ENCODE measurements around the gene ZCCHC4. TPM values are rescaled to one million over a fixed set of nuclear protein-coding genes. Genes with fewer than 3 reads are reported as not detected.
"Not testable (repeated sequence)": the region's sequence is repeated elsewhere in the genome, so short reads cannot be mapped to it uniquely, and the experiment has no call there.

ZCCHC4 gene
- total RNA-seq, 2 experiments from 2014 or later = 12.2 to 12.7 TPM

GRCh38 chr4:25307596-25307995 is 5.0 kb upstream of the ZCCHC4 start:
- no peak for ATAC-seq (ENCODE audit: low read depth)
- no peaks in the 10 kb centered on the region for H3K36me3 Mint-ChIP-seq
- no peak overlapping the region for H3K4me3 Mint-ChIP-seq
- no peaks in the 10 kb centered on the region for H3K9me3 Mint-ChIP-seq
- no peak for DNase-seq
- POLR2A ChIA-PET = no interaction called here
- peaks cover 5% of the 10 kb centered on the region for H3K4me1 Mint-ChIP-seq
- H3K27me3 Mint-ChIP-seq = peaks cover 10% of the 10 kb centered on the region
- H3K27ac Mint-ChIP-seq = no peak overlapping the region

DNA sequence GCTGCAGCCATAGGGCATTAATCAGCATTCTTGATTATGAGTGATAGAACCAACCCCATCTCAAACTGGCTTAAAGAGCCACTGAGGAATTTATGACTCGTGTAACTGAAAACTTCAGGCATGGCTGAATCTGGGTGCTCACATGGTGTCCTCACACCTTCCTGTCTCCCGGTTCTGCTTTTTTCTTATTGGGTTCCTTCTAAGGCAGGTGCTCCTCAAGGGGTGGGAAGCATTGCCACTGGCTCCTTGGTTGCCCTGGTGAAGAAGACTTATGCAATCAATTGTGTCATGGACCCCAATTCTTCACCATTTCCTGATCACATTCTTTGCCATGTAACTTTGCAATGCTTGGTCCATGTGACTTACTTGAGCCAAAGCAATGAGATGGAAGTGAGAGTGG is 4.3 kb upstream of the ZCCHC4 start:
- H3K9me3 Mint-ChIP-seq = no peaks in the 10 kb centered on the region
- no peak for ATAC-seq (ENCODE audit: low read depth)
- H3K4me3 Mint-ChIP-seq = no peak overlapping the region
- H3K36me3 Mint-ChIP-seq = no peaks in the 10 kb centered on the region
- no peak for DNase-seq
- H3K4me1 Mint-ChIP-seq = peaks cover 7% of the 10 kb centered on the region
- POLR2A ChIA-PET = no interaction called here
- H3K27ac Mint-ChIP-seq = peak overlapping the region; percentile 41
- H3K27me3 Mint-ChIP-seq = peaks cover 10% of the 10 kb centered on the region

GRCh38 chr4:25308761-25309160 is 3.8 kb upstream of the ZCCHC4 start:
- no peak overlapping the region for H3K27ac Mint-ChIP-seq
- POLR2A ChIA-PET = no interaction called here
- peaks cover 7% of the 10 kb centered on the region for H3K27me3 Mint-ChIP-seq
- no peak for ATAC-seq (ENCODE audit: low read depth)
- H3K36me3 Mint-ChIP-seq = no peaks in the 10 kb centered on the region
- no peak for DNase-seq
- no peak overlapping the region for H3K4me3 Mint-ChIP-seq
- no peaks in the 10 kb centered on the region for H3K9me3 Mint-ChIP-seq
- H3K4me1 Mint-ChIP-seq = peaks cover 11% of the 10 kb centered on the region

GRCh38 chr4:25310066-25310802 is 2.3 kb upstream of the ZCCHC4 start:
- peaks cover 7% of the 10 kb centered on the region for H3K27me3 Mint-ChIP-seq
- no peaks in the 10 kb centered on the region for H3K9me3 Mint-ChIP-seq
- H3K27ac Mint-ChIP-seq = no peak overlapping the region
- peaks cover 2% of the 10 kb centered on the region for H3K36me3 Mint-ChIP-seq
- ATAC-seq (ENCODE audit: low read depth) (no peak), DNase-seq (no peak)
- H3K4me3 Mint-ChIP-seq = peak overlapping the region; percentile 31
- POLR2A ChIA-PET = interaction anchor here (1.3 to 1.4 kb wide), 2 partner anchors 77 to 726 kb away, joined by 3 read pairs; partner anchors contain the start of genes DHX15 and PI4K2B
- peaks cover 16% of the 10 kb centered on the region for H3K4me1 Mint-ChIP-seq

DNA sequence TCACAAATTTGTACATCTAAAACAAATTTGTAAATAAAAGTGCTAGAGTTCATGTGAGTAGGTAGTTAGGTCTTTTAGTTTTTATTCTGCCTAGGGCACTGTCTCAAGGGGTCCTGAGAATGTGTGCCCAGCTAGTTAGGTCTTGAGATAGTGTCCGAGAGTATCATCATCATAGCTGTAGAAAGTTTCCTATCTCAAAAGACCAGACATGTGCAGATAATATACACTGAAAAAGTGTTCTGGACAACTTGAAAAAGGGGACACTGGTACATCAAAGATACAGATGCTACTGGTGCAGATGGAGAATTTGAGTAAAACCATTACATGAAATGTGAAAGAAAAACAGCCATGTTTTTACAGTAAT is 1.8 kb upstream of the ZCCHC4 start:
- peaks cover 16% of the 10 kb centered on the region for H3K4me1 Mint-ChIP-seq
- H3K27ac Mint-ChIP-seq = no peak overlapping the region
- no peak overlapping the region for H3K4me3 Mint-ChIP-seq
- H3K9me3 Mint-ChIP-seq = no peaks in the 10 kb centered on the region
- ATAC-seq (ENCODE audit: low read depth) (no peak), DNase-seq (no peak)
- POLR2A ChIA-PET = interaction anchor here (1.3 kb wide), 1 partner anchor 727 kb away, joined by 3 read pairs; the partner anchor contains the start of gene DHX15
- peaks cover 7% of the 10 kb centered on the region for H3K27me3 Mint-ChIP-seq
- H3K36me3 Mint-ChIP-seq = peaks cover 4% of the 10 kb centered on the region

DNA sequence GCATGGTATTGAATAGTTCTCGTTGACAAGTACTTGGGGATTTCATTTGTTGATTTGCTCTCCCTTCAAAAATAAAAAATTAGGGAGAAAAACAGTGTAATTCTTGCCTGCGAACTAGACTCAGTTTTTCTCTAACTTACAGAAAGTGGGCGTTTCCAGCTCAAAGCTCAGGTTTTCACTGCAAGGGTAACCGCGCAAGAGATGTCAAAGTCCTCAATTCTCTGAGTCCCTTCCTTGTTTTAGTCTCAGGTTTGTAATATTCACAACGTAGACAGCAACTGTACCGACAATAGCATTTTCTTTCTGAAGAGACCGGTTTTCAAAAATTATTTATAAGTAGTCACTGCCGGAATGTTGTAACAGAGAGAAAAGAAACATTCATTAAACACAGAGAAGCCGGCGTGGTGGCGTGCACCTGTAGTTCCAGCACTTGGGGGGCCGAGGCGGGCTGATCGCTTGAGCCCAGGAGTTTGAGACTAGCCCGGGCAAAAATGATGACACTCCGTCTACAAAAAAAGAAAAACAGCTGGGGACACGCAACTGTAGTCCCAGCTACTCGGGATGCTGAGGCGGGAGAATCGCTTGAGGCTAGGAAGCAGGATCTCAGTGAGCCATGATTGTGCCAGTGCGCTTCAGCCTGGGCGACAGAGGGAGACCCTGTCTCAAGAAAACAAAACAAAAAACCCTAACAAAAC is 774 bp downstream of the ZCCHC4 start:
- ATAC-seq (ENCODE audit: low read depth) = no peak
- DNase-seq = no peak
- Mint-ChIP-seq H3K27me3 (peaks cover 6% of the 10 kb centered on the region), H3K4me1 (peaks cover 23% of the 10 kb centered on the region), H3K27ac (peak overlapping the region; percentile 95), H3K9me3 (no peaks in the 10 kb centered on the region), H3K36me3 (peaks cover 9% of the 10 kb centered on the region), H3K4me3 (peak overlapping the region; percentile 99)
- POLR2A ChIA-PET = interaction anchor here (0.7 to 2.5 kb wide), 10 partner anchors 15 to 729 kb away, joined by 3 to 44 read pairs (median 8); partner anchors contain the start of genes ANAPC4, DHX15, PI4K2B and SEPSECS

DNA sequence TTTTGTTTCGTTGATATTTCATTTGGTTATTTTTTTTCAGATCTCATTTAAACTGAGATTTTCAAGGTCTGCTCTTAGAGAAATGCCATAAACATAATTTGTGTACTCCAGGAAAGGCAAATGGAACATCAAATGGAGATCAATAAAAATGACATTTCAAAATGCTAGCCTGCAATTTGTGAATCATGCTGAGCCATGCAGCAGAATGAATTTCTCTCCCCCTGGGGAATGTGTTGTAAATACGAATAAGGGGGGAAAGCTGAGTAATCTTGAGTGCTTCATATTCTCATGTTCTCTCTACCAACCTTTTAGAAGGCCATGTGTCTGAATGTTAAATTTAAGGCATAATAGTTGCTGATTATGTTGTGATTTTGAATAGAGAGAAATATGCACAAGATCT is 7.8 kb downstream of the ZCCHC4 start:
- peaks cover 27% of the 10 kb centered on the region for H3K4me1 Mint-ChIP-seq
- peak overlapping the region; percentile 52 for H3K4me3 Mint-ChIP-seq
- no peak for DNase-seq
- H3K9me3 Mint-ChIP-seq = no peaks in the 10 kb centered on the region
- no peak for ATAC-seq (ENCODE audit: low read depth)
- H3K27me3 Mint-ChIP-seq = no peaks in the 10 kb centered on the region
- peak overlapping the region; percentile 69 for H3K27ac Mint-ChIP-seq
- peaks cover 15% of the 10 kb centered on the region for H3K36me3 Mint-ChIP-seq
- POLR2A ChIA-PET = interaction anchor here (1.1 kb wide), 1 partner anchor 8 kb away, joined by 4 read pairs; the partner anchor contains the start of gene ZCCHC4

GRCh38 chr4:25320773-25321172 is 8.2 kb downstream of the ZCCHC4 start:
- ATAC-seq (ENCODE audit: low read depth) = peak; percentile 76

GRCh38 chr4:25321703-25322102 is 9.1 kb downstream of the ZCCHC4 start:
- Mint-ChIP-seq H3K4me1 (peaks cover 22% of the 10 kb centered on the region), H3K4me3 (peak overlapping the region; percentile 40), H3K27me3 (no peaks in the 10 kb centered on the region), H3K9me3 (no peaks in the 10 kb centered on the region), H3K27ac (peak overlapping the region; percentile 62), H3K36me3 (peaks cover 13% of the 10 kb centered on the region)
- DNase-seq (no peak), ATAC-seq (ENCODE audit: low read depth) (no peak)
- POLR2A ChIA-PET = no interaction called here

More at GRCh38 chr4:25320773-25321172, 8.2 kb downstream of the ZCCHC4 start:
- peaks cover 13% of the 10 kb centered on the region for H3K36me3 Mint-ChIP-seq
- no peaks in the 10 kb centered on the region for H3K9me3 Mint-ChIP-seq
- H3K4me3 Mint-ChIP-seq = peak overlapping the region; percentile 52
- POLR2A ChIA-PET = interaction anchor here (1.1 kb wide), 1 partner anchor 9 kb away, joined by 4 read pairs; the partner anchor contains the start of gene ZCCHC4
- no peak for DNase-seq
- H3K27ac Mint-ChIP-seq = peak overlapping the region; percentile 69
- H3K4me1 Mint-ChIP-seq = peaks cover 27% of the 10 kb centered on the region
- no peaks in the 10 kb centered on the region for H3K27me3 Mint-ChIP-seq

DNA sequence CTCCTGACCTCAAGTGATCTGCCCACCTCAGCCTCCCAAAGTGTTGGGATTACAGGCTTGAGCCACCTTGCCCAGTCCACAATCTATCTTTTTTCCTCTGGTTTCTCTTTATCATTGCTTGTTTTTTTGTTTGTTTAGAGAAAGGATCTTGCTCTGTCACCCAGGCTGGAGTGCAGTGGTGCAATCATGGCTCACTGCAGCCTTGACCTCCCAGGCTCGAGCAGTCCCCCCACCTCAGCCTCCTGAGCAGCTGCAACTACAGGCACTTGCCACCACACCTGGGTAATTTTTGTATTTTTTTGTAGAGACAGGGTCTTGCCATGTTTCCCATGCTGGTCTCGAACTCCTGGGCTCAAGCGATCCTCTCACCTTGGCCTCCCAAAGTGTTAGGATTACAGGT is 15.9 kb downstream of the ZCCHC4 start:
- POLR2A ChIA-PET = interaction anchor here (2.2 kb wide), 1 partner anchor 16 kb away, joined by 13 read pairs; the partner anchor contains the start of gene ZCCHC4
- H3K36me3 Mint-ChIP-seq; H3K4me3 Mint-ChIP-seq; DNase-seq; H3K9me3 Mint-ChIP-seq; H3K27ac Mint-ChIP-seq; ATAC-seq (ENCODE audit: low read depth); H3K27me3 Mint-ChIP-seq: not testable (repeated sequence)
- peaks cover 12% of the 10 kb centered on the region for H3K4me1 Mint-ChIP-seq

DNA sequence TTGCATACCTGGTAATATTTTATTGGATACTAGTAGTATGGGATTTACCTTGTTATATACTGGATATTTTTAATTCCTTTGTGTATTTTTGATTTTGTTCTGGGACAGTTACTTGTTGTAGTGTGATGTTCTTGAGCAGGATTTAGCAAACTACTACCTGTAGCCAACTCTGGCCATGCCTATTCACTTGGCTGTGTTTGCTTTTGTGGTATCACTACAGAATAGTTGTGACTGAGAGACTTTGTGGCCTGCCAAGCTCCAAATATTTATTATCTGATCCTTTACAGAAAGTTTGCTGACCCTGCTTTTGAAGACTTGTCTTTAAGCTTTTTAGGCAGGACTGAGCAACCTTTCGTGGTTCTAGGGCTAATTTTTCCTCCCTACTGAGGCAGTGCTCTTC is 17.8 kb downstream of the ZCCHC4 start:
- no peaks in the 10 kb centered on the region for H3K9me3 Mint-ChIP-seq
- H3K27me3 Mint-ChIP-seq = no peaks in the 10 kb centered on the region
- no peak for ATAC-seq (ENCODE audit: low read depth)
- DNase-seq = no peak
- H3K4me3 Mint-ChIP-seq = no peak overlapping the region
- peaks cover 2% of the 10 kb centered on the region for H3K36me3 Mint-ChIP-seq
- POLR2A ChIA-PET = interaction anchor here (2.6 kb wide), 1 partner anchor 18 kb away, joined by 22 read pairs; the partner anchor contains the start of gene ZCCHC4
- H3K27ac Mint-ChIP-seq = no peak overlapping the region
- H3K4me1 Mint-ChIP-seq = peaks cover 12% of the 10 kb centered on the region

DNA sequence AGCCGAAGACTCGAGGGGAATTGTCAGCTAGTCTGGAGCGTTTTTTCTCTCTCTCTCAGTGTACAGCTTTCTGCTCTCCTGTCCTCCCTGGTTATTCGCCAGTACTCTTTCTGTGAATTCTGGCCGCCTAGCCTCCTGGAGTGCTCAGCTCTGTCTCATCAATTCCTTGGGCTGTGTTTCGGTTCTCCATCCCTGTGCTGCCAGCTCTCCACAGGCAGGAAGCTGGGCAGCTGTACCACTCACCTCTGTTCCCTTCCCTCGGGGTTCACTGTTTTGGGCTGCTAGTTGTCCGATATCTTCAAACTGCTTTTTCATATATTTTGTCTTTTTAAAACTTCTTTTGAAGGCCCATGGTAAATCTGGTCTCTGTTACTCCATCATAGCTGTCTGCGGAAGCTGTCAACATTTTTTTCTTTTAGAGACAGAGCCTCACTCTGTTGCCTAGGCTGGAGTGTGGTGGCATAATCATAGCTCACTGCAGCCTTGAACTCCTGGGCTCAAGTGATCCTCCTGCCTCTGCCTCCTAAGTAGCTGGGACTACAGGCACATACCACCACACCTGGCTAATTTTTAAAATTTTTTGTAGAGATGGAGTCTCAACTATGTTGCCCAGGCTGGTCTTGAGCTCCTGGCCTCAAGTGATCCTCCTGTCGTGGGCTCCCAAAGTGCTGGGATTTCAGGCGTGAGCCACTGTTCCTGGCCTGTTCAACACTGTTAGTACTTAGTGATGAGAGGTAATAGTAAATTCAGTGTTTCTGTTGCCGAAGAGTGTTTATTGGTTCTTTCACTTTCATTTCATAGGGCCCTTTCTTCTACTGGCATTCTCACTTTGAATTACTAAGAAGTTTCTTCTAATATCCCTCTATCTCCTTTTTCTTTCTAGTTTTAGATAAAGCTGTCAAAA is 18.6 kb downstream of the ZCCHC4 start:
- Mint-ChIP-seq H3K4me1 (peaks cover 12% of the 10 kb centered on the region), H3K27ac (peak overlapping the region; percentile 98), H3K36me3 (peaks cover 2% of the 10 kb centered on the region), H3K9me3 (no peaks in the 10 kb centered on the region), H3K27me3 (no peaks in the 10 kb centered on the region), H3K4me3 (peak overlapping the region; percentile 86)
- ATAC-seq (ENCODE audit: low read depth) = peak; percentile 80
- DNase-seq = no peak
- POLR2A ChIA-PET = interaction anchor here (0.5 to 2.6 kb wide), 3 partner anchors 19 to 171 kb away, joined by 3 to 22 read pairs (median 3); partner anchors contain the start of genes SEPSECS and ZCCHC4

- Mint-ChIP-seq H3K27ac (no peak overlapping the region), H3K9me3 (no peaks in the 10 kb centered on the region), H3K36me3 (peaks cover 18% of the 10 kb centered on the region), H3K27me3 (no peaks in the 10 kb centered on the region), H3K4me1 (peaks cover 4% of the 10 kb centered on the region), H3K4me3 (no peak overlapping the region)
- POLR2A ChIA-PET = no interaction called here
- no peak for ATAC-seq (ENCODE audit: low read depth)
- no peak for DNase-seq
These were observed 31.1 kb downstream of the ZCCHC4 start for GRCh38 chr4:25343671-25344070.
